Ectodermal cell (in vitro differentiated cells): ENCODE data around the gene LRRC43. TPM values are rescaled to one million over a fixed set of nuclear protein-coding genes. Genes with fewer than 3 reads are reported as not detected.

Experiments
- H3K27ac ChIP-seq: 2 replicates; pipeline ENCODE4 v1.7.0; 2013; ENCODE audit warnings: mild to moderate bottlenecking, low read depth, low read length; ENCODE audit not compliant: insufficient read depth, poor library complexity, severe bottlenecking
- H3K27me3 ChIP-seq: 2 replicates; pipeline ENCODE4 v1.7.0; 2013; ENCODE audit warnings: mild to moderate bottlenecking, low read length; ENCODE audit not compliant: insufficient read depth, control insufficient read depth, poor library complexity, severe bottlenecking
- H3K36me3 ChIP-seq: one replicate; pipeline ENCODE4 v1.7.0; 2013; ENCODE audit warnings: low read length; ENCODE audit not compliant: control insufficient read depth, insufficient read depth
- H3K4me1 ChIP-seq: one replicate; pipeline ENCODE4 v1.7.0; 2013; ENCODE audit warnings: low read length; ENCODE audit not compliant: control insufficient read depth, insufficient read depth
- H3K4me3 ChIP-seq: 2 replicates; pipeline ENCODE4 v1.7.0; 2013; ENCODE audit warnings: low read depth, low read length, control low read depth; ENCODE audit not compliant: insufficient read depth
- H3K9me3 ChIP-seq: 2 replicates; pipeline ENCODE4 v1.7.0; 2013; ENCODE audit warnings: mild to moderate bottlenecking, low read length, moderate library complexity; ENCODE audit not compliant: control insufficient read depth
- WGBS, 2 experiments: methylation state at CpG; one replicate each; pipeline ENCODE4 v1.1.7; 2013; ENCODE audit warnings: missing lambda C conversion rate in 2 of 2; 5-methylcytosine and 5-hydroxymethylcytosine counted together
- polyA plus RNA-seq, 4 experiments: library from polyadenylated mRNA; stranded (reverse); fragments of 50-300 nt; gene quantifications; one replicate each; pipeline ENCODE4 v1.2.3, GENCODE V29; 2013

LRRC43 gene, protein sequence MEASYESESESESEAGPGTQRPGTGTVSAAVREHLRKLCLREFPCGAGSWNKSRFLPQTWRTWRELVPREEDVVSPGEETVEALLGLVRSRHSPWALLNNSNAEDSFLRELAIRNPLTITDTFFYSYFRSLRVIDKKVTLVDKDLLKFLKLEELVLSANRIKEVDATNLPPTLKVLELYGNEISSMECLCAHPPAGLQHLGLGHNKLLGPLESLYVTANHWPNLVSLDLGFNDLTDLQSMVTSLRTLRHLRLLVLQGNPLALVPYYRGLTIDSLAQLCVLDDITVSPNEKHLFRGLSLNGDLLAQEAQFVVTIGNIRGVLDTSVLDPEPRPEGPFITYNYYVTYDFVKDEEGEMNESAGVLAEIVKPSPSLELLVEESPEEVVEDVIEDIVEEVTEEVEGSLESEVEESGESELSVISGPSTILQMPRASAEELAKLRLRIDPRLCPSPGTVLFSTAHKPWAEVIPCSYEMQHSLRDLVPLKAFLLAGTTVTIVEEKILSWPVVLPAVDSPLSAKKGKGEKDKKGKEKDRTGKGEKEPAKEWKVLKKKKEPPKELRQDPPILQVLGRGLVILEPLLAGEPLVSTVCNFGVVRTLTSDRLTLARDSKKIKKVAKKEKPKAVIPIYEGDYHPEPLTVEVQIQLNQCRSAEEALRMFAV
- polyA plus RNA-seq (2013, experiment 1 of 4), result 0.91 TPM
- 0.36 TPM for polyA plus RNA-seq (2013, experiment 2 of 4)
- polyA plus RNA-seq (2013, experiment 3 of 4), result 1.2 TPM
- 0.81 TPM for polyA plus RNA-seq (2013, experiment 4 of 4)

DNA sequence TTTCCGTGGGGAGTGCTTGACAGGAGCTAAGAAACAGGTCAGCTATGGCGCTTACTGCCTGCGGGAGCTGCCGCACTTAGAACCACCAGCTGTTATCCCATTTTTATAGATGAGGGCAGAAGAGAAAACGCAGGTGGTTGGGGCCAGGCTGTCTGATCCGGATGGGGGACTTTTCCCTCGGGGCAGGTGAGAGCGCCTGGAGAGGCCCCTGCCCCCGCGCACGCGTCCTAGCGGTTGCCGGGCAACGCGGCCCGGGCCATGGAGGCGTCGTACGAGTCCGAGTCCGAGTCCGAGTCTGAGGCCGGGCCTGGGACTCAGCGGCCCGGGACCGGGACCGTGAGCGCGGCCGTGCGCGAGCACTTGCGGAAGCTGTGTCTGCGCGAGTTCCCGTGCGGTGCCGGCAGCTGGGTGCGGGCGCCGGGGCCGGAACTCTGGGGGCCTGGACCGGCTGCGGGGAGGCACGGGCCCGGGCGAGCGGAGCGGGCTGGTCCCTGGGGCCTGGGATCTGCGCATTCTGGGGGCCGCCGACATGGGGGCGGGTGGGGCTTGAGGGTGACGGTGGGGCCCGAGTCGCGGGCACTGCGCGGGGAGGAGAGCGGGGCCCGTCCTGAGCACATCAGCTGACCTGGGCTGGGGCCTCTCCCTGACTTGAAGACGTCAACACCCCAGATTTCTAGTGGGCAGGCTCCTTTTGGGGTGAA lies at the start of gene LRRC43:
TSS of gene LRRC43 (plus strand) at position 237 of the 701 bp plus-strand sequence. CDS start at position 259, 22 bp downstream.
- H3K27me3 ChIP-seq, result peaks cover 24% of the 10 kb centered on the region
- 4 to 5% methylated on average over 63 of the region's 63 CpGs for WGBS, 2 experiments
- H3K27ac ChIP-seq, result no peak within 1 kb of the TSS

DNA sequence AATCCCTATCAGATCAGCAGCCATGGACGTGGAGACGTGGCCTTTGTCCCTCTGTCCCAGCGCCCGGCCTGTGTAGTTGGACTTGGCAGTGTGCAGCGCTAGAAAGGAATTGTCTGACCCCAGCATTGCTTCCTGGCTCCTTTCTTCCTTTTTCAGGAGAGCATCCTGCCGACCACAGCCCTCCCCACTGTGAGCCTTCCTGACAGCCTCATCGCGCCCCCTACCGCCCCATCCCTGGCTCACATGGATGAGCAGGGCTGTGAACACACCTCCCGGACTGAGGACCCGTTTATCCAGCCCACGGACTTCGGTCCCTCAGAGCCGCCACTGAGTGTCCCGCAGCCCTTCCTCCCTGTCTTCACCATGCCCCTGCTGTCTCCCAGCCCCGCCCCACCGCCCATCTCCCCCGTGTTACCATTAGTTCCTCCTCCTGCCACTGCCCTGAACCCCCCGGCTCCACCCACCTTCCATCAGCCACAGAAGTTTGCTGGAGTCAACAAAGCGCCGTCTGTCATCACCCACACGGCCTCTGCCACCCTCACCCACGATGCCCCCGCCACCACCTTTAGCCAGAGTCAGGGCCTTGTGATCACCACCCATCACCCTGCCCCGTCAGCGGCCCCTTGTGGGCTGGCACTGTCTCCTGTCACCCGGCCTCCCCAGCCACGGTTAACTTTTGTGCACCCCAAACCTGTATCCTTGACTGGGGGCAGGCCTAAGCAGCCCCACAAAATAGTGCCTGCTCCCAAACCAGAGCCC lies 49.6 kb upstream of the LRRC43 start:
- WGBS, 2 experiments, result 88 to 89% methylated on average over 28 of the region's 28 CpGs
- Histone ChIP-seq H3K27ac (no peak overlapping the region), H3K36me3 (no peaks in the 10 kb centered on the region), H3K4me1 (no peaks in the 10 kb centered on the region), H3K9me3 (no peaks in the 10 kb centered on the region), H3K27me3 (no peaks in the 10 kb centered on the region), H3K4me3 (no peak overlapping the region)

More for the DNA sequence above, at the start of gene LRRC43:
- Histone ChIP-seq H3K4me1 (no peaks in the 10 kb centered on the region), H3K4me3 (peak within 1 kb of the TSS; percentile 50), H3K9me3 (no peaks in the 10 kb centered on the region), H3K36me3 (no peaks in the 10 kb centered on the region)

DNA sequence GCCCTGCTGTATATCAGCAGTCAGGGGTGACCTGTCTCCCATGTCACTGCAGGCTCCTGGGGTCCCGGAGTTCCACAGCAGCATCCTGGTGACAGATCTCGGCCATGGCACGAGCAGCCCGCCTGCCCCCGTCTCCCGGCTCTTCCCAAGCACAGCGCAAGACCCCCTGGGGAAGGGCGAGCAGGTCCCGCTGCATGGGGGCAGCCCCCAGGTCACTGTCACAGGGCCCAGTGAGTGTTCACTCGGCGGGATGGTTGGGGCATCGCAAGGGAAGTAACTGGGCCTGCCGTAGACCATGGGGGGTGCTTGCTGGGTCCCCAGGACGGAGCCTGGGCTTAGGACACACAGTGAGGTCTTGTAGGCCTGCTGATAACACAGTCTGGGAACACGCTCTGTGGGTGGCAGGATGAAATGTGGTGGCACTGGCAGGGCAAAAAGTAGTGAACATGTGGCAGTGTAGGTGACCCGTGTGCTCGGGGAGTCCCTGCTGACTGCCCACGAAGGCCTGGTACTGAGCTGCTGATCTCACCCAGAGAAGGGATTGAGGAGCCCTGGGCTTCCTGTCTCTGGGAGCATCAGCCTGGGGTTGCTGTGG lies 47.4 kb upstream of the LRRC43 start:
- 95 to 97% methylated on average over 18 of the region's 18 CpGs for WGBS, 2 experiments
- H3K27ac ChIP-seq, result no peak overlapping the region
- no peaks in the 10 kb centered on the region for H3K36me3 ChIP-seq
- H3K4me3 ChIP-seq, result no peak overlapping the region
- no peaks in the 10 kb centered on the region for H3K27me3 ChIP-seq
- H3K4me1 ChIP-seq, result no peaks in the 10 kb centered on the region
- H3K9me3 ChIP-seq, result no peaks in the 10 kb centered on the region

DNA sequence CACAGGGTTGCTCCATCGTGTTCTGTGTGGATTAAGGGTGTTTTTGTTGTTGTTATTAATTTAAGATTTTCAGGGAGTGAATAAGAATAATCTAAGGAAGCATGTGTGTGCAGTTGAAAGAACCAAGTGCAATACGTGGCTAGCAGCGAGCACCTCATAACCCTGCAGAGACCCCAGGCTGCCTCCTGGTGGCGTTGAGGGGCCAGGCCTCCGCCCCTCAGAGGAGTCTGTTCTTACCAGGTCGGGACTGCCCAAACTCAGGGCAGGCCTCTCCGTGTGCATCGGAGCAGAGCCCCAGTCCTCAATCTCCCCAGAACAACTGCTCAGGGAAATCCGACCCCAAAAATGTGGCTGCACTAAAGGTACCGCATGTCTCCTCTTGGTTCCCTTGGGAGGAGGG lies 45.7 kb upstream of the LRRC43 start:
- Histone ChIP-seq H3K27ac (no peak overlapping the region), H3K9me3 (no peaks in the 10 kb centered on the region), H3K4me3 (no peak overlapping the region), H3K27me3 (no peaks in the 10 kb centered on the region), H3K4me1 (no peaks in the 10 kb centered on the region), H3K36me3 (peaks cover 9% of the 10 kb centered on the region)
- WGBS, 2 experiments, result 64% methylated on average over 10 of the region's 10 CpGs

DNA sequence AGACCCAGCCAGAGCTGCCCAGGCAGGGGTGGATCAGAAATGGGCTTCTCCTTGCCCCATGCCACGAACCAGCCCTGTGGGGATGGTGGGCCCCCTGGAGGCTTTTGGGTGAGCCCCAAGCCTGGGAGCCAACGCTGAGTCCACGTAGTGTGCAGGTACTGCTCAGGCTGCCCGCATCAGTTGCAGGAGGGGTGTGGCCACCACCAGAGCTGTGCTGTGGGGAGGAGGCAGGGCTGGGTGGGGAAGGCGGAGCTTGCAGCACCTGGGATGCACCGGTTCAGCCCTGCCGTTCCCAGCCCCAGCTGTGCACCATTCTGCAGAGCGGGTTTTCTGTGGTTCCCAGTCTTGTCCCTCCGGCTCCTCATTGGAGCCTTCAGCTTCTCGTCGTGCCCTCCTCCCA lies 45.2 kb upstream of the LRRC43 start:
- H3K4me3 ChIP-seq, result no peak overlapping the region
- no peaks in the 10 kb centered on the region for H3K4me1 ChIP-seq
- peaks cover 13% of the 10 kb centered on the region for H3K36me3 ChIP-seq
- no peak overlapping the region for H3K27ac ChIP-seq
- no peaks in the 10 kb centered on the region for H3K9me3 ChIP-seq
- 72 to 73% methylated on average over 11 of the region's 11 CpGs for WGBS, 2 experiments
- H3K27me3 ChIP-seq, result no peaks in the 10 kb centered on the region

DNA sequence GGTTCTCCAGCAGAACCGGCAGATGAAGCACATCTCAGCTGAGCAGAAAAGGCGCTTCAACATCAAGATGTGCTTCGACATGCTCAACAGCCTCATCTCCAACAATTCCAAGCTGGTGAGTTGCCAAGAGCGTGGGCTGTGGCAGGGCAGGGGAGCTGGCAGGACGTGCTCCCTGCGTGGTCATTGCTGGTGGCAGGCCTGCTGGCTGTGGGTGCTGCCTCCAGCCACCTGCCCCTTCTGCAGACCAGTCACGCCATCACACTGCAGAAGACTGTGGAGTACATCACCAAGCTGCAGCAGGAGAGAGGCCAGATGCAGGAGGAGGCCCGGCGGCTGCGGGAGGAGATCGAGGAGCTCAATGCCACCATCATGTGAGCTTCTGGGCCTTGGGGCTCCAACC lies 44.7 kb upstream of the LRRC43 start:
- Histone ChIP-seq H3K4me1 (no peaks in the 10 kb centered on the region), H3K36me3 (peaks cover 18% of the 10 kb centered on the region), H3K4me3 (no peak overlapping the region), H3K27me3 (no peaks in the 10 kb centered on the region), H3K27ac (no peak overlapping the region), H3K9me3 (peaks cover 2% of the 10 kb centered on the region)
- WGBS, 2 experiments, result 96 to 97% methylated on average over 11 of the region's 11 CpGs

DNA sequence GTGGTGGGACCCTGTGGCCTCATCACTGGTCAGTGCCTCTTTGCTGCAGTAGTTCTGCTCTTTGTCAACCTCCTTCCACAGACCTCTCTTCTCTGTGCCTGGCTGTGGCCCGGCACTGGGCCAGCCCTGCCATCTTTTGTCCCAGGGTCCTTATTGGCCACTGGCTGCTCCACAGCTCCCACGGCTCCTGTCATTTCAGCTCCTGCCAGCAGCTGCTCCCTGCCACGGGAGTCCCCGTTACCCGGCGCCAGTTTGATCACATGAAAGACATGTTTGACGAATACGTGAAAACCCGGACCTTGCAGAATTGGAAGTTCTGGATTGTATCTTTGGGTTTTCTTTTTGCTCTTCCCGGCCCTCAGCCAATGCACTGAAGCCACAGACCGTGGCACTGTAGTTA lies 44.3 kb upstream of the LRRC43 start:
- Histone ChIP-seq H3K4me1 (no peaks in the 10 kb centered on the region), H3K27ac (no peak overlapping the region), H3K4me3 (no peak overlapping the region), H3K9me3 (peaks cover 2% of the 10 kb centered on the region), H3K36me3 (peaks cover 23% of the 10 kb centered on the region), H3K27me3 (no peaks in the 10 kb centered on the region)
- WGBS, 2 experiments, result 95% methylated on average over 11 of the region's 11 CpGs

DNA sequence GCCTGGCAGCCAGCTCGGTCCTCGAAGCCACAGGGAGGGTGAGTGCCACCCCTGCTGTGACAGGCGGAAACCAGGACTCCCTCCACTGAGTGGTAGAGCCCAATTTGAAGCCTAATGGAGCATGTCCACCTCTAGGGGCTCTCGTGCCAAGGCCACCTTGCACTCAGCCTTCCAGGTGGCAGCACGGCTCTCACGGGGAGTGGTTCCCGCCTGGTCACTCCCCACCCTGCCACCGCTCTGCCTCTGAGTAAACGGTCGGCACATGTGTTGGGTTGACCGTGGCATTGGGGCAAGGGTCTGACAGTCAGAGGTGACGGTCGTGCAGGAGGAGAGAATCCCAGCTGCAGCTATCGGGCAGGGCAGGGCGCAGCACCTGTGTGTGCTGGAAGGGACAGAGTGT lies 43.7 kb upstream of the LRRC43 start:
- Histone ChIP-seq H3K4me3 (no peak overlapping the region), H3K36me3 (peaks cover 24% of the 10 kb centered on the region), H3K27me3 (no peaks in the 10 kb centered on the region), H3K9me3 (peaks cover 2% of the 10 kb centered on the region), H3K27ac (no peak overlapping the region), H3K4me1 (no peaks in the 10 kb centered on the region)
- 93 to 94% methylated on average over 15 of the region's 15 CpGs for WGBS, 2 experiments

DNA sequence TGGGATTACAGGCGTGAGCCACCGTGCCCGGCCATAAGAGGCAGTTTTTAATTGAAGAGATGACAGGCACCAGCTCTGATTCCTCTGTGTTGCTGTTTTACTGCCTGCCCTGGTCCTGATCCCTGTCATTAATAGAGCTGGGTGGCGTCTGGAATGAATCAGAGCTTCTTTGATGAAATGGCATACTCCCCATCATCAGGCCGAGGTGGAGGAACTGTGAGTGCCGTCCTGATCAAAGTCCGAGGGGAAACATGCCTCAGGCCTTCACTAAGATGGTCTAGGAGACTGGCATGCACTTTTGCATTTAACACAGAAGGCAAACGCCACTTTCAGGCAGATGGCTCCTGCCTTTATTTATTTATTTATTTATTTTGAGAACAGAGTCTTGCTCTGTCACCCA lies 43.0 kb upstream of the LRRC43 start:
- Histone ChIP-seq H3K36me3 (peaks cover 24% of the 10 kb centered on the region), H3K27ac (no peak overlapping the region), H3K4me1 (no peaks in the 10 kb centered on the region), H3K4me3 (no peak overlapping the region), H3K9me3 (peaks cover 2% of the 10 kb centered on the region), H3K27me3 (no peaks in the 10 kb centered on the region)
- WGBS, 2 experiments, result 89 to 93% methylated on average over 7 to 8 of the region's 8 CpGs
